CD4-positive, alpha-beta T cell (primary cell): ENCODE results near the gene KIF3C. TPM values are rescaled to one million over a fixed set of nuclear protein-coding genes. Genes with fewer than 3 reads are reported as not detected.

Experiments
- ATAC-seq: fragments of 200-7000 bp; cut with Tn5 transposase; one replicate; pipeline ENCODE4 v1.10.0; 2022; ENCODE audit warnings: mild to moderate bottlenecking; ENCODE audit not compliant: poor library complexity
- CTCF ChIA-PET: fragments of 350-600 bp; sonication (Branson Sonifier 250); formaldehyde crosslinking; loops from one replicate; lab custom pipeline; 2021; ENCODE audit warnings: antibody characterized with exemption, inconsistent platforms; lab: Charles Lee
- POLR2A ChIA-PET: fragments of 350-600 bp; sonication (Branson Sonifier 250); formaldehyde crosslinking; loops from one replicate; lab custom pipeline; 2021; ENCODE audit warnings: antibody characterized with exemption, inconsistent platforms; lab: Charles Lee
- DNase-seq, 14 experiments: peaks; one replicate each; pipeline ENCODE4 v3.0.0-alpha.2; 2013 to 2020; ENCODE audit warnings: mixed read lengths in 2 of 14
- H3K27ac ChIP-seq, 2 donors: one replicate each; pipeline versions ENCODE4 v1.5.1 to v1.7.0; 2013; ENCODE audit warnings: low read length in 2 of 2, low read depth in 1 of 2, mild to moderate bottlenecking in 1 of 2
- H3K27me3 ChIP-seq, 2 experiments: 1 replicate in 1 of 2; 2 replicates in 1 of 2; pipeline versions ENCODE4 v1.6.1 to v1.7.0; 2013; ENCODE audit warnings: low read length in 2 of 2, control low read depth in 1 of 2, mild to moderate bottlenecking in 1 of 2, moderate library complexity in 1 of 2; ENCODE audit not compliant: insufficient read depth in 2 of 2, control insufficient read depth in 1 of 2
- H3K36me3 ChIP-seq: one replicate; pipeline ENCODE4 v1.6.1; 2013; ENCODE audit warnings: low read length, control low read depth; ENCODE audit not compliant: insufficient read depth
- H3K4me1 ChIP-seq: one replicate; pipeline ENCODE4 v1.6.1; 2013; ENCODE audit warnings: low read length, control low read depth; ENCODE audit not compliant: insufficient read depth
- H3K4me3 ChIP-seq: one replicate; pipeline ENCODE4 v1.5.1; 2013; ENCODE audit warnings: mild to moderate bottlenecking, low read length, moderate library complexity
- H3K9me3 ChIP-seq, 2 experiments: 1 replicate in 1 of 2; 2 replicates in 1 of 2; pipeline versions ENCODE4 v1.6.1 to v1.7.0; 2013; ENCODE audit warnings: low read length in 2 of 2, mild to moderate bottlenecking in 2 of 2, control low read depth in 1 of 2, moderate library complexity in 1 of 2; ENCODE audit not compliant: control insufficient read depth in 1 of 2, insufficient read depth in 1 of 2
- H3K27ac Mint-ChIP-seq: one replicate; pipeline ENCODE4 v1.8.0; 2020; ENCODE audit warnings: mixed read lengths
- H3K27me3 Mint-ChIP-seq: one replicate; pipeline ENCODE4 v1.8.0; 2021; ENCODE audit warnings: mixed read lengths
- H3K36me3 Mint-ChIP-seq: one replicate; pipeline ENCODE4 v1.8.0; 2021; ENCODE audit warnings: low read depth, mixed read lengths
- H3K4me1 Mint-ChIP-seq: one replicate; pipeline ENCODE4 v1.8.0; 2021; ENCODE audit warnings: low read depth, mixed read lengths
- H3K4me3 Mint-ChIP-seq: one replicate; pipeline ENCODE4 v1.8.0; 2020; ENCODE audit warnings: mild to moderate bottlenecking, mixed read lengths
- H3K9me3 Mint-ChIP-seq: one replicate; pipeline ENCODE4 v1.8.0; 2020; ENCODE audit warnings: mixed read lengths
- intact Hi-C, 2 experiments: fragments of 100-400 bp; cut with DNase I in 1 of 2; cut with micrococcal nuclease in 1 of 2; formaldehyde crosslinking; loops; one replicate each; pipeline versions ENCODE4 v1.15.1 to v1.9.0; 2023 to 2025; cut with DNase I, micrococcal nuclease
- total RNA-seq, 174 experiments: library from RNA in 2 of 174; stranded (reverse) in 2 of 174; gene quantifications; one replicate each; pipeline ENCODE4 v1.2.3 and lab custom pipeline; 2021 to 2026
- TF ChIP-seq, protein P1 (sequence below): fragments of 200-600 bp; IDR thresholded peaks from one replicate; pipeline ENCODE4 v1.8.0; 2022; ENCODE audit warnings: antibody characterized with exemption, mild to moderate bottlenecking

The KIF3C gene
- total RNA-seq, 2 experiments from 2014 or later: 1.8 to 3.4 TPM

- Mint-ChIP-seq H3K36me3 (no peaks in the 10 kb centered on the region), H3K4me3 (no peak overlapping the region), H3K4me1 (no peaks in the 10 kb centered on the region), H3K27me3 (no peaks in the 10 kb centered on the region), H3K27ac (no peak overlapping the region), H3K9me3 (no peaks in the 10 kb centered on the region)
- Histone ChIP-seq H3K27ac (no peak overlapping the region), H3K9me3 (no peaks in the 10 kb centered on the region), H3K4me3 (no peak overlapping the region), H3K36me3 (no peaks in the 10 kb centered on the region), H3K27me3 (no peaks in the 10 kb centered on the region), H3K4me1 (no peaks in the 10 kb centered on the region)
- DNase-seq: no peak
- TF ChIP-seq, protein P1, sequence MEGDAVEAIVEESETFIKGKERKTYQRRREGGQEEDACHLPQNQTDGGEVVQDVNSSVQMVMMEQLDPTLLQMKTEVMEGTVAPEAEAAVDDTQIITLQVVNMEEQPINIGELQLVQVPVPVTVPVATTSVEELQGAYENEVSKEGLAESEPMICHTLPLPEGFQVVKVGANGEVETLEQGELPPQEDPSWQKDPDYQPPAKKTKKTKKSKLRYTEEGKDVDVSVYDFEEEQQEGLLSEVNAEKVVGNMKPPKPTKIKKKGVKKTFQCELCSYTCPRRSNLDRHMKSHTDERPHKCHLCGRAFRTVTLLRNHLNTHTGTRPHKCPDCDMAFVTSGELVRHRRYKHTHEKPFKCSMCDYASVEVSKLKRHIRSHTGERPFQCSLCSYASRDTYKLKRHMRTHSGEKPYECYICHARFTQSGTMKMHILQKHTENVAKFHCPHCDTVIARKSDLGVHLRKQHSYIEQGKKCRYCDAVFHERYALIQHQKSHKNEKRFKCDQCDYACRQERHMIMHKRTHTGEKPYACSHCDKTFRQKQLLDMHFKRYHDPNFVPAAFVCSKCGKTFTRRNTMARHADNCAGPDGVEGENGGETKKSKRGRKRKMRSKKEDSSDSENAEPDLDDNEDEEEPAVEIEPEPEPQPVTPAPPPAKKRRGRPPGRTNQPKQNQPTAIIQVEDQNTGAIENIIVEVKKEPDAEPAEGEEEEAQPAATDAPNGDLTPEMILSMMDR: no peak
- intact Hi-C loops: no loop called here
- no peak for ATAC-seq
- CTCF ChIA-PET: no interaction called here
- POLR2A ChIA-PET: no interaction called here
Observed at GRCh38 chr2:26010943-26011342, 28.6 kb upstream of the KIF3C start.

GRCh38 chr2:26009567-26009963, 27.3 kb upstream of the KIF3C start:
- H3K27ac Mint-ChIP-seq: no peak overlapping the region
- intact Hi-C loops: no loop called here
- TF ChIP-seq, protein P1: no peak
- POLR2A ChIA-PET: no interaction called here
- no peak overlapping the region for H3K27ac ChIP-seq
- H3K9me3 ChIP-seq: no peaks in the 10 kb centered on the region
- H3K36me3 Mint-ChIP-seq: no peaks in the 10 kb centered on the region
- H3K4me1 Mint-ChIP-seq: no peaks in the 10 kb centered on the region
- ATAC-seq: no peak
- no peaks in the 10 kb centered on the region for H3K27me3 ChIP-seq
- no peaks in the 10 kb centered on the region for H3K36me3 ChIP-seq
- H3K4me1 ChIP-seq: no peaks in the 10 kb centered on the region
- CTCF ChIA-PET: no interaction called here
- no peak overlapping the region for H3K4me3 ChIP-seq
- H3K4me3 Mint-ChIP-seq: no peak overlapping the region
- DNase-seq: no peak
- H3K27me3 Mint-ChIP-seq: no peaks in the 10 kb centered on the region
- no peaks in the 10 kb centered on the region for H3K9me3 Mint-ChIP-seq

GRCh38 chr2:26008851-26009566, 26.7 kb upstream of the KIF3C start:
- Mint-ChIP-seq H3K4me1 (no peaks in the 10 kb centered on the region), H3K27ac (no peak overlapping the region), H3K9me3 (no peaks in the 10 kb centered on the region), H3K4me3 (no peak overlapping the region), H3K36me3 (no peaks in the 10 kb centered on the region), H3K27me3 (no peaks in the 10 kb centered on the region)
- Histone ChIP-seq H3K27me3 (no peaks in the 10 kb centered on the region), H3K9me3 (no peaks in the 10 kb centered on the region), H3K27ac (no peak overlapping the region), H3K36me3 (no peaks in the 10 kb centered on the region), H3K4me1 (no peaks in the 10 kb centered on the region), H3K4me3 (no peak overlapping the region)
- intact Hi-C loops: no loop called here
- CTCF ChIA-PET: no interaction called here
- POLR2A ChIA-PET: no interaction called here
- DNase-seq (peak in 3 of 14 experiments; percentile 33 to 78 (median 66)), ATAC-seq (no peak)
- TF ChIP-seq, protein P1: no peak
